Measurements from ENCODE around the gene ARRDC5.
"Not testable (repeated sequence)": the region's sequence is repeated elsewhere in the genome, so short reads cannot be mapped to it uniquely, and the experiment has no call there.

The ARRDC5 gene

DNA sequence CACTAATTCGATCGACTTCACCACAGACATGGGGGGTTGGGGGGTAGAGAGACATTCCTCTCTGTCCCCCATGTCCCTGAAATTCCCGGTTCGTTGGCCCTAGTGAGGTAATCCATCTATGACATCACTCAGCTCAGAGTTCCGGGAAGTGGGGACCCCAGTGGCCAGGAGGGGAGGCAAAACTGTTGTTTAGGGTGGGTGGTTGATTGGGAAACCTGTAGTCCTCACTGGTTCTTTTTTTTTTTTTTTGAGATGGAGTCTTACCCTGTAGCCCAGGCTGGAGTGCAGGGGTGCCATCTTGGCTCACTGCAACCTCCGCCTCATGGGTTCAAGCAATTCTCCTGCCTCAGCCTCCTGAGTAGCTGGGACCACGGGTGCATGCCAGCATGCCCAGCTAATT, at the start of gene ARRDC5:
ARRDC5 (minus strand) TSS at position 101 of the 400 bp plus-strand sequence; CDS start at position 30, 71 bp downstream.
- no peak for DNase-seq

DNA sequence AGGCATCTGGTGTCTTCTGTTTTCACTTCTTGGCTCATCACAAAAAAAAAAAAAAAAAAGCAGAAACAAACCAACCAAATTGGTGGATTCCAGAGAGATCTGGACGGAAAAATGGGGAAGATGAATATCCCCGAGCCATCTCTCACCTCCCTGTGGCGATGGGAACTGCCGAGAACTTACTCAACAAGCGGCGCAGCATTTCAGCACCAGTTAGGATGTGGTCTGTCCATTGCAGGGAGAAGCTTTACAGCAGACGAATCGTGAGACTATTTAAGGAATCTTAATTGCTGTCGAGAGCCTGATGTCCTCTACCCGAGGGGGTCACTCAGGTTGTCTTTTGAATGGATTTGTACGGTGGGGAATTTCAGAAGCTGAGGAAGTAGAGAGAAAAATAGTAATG, 49.0 kb upstream of the ARRDC5 start:
- DNase-seq: no peak

DNA sequence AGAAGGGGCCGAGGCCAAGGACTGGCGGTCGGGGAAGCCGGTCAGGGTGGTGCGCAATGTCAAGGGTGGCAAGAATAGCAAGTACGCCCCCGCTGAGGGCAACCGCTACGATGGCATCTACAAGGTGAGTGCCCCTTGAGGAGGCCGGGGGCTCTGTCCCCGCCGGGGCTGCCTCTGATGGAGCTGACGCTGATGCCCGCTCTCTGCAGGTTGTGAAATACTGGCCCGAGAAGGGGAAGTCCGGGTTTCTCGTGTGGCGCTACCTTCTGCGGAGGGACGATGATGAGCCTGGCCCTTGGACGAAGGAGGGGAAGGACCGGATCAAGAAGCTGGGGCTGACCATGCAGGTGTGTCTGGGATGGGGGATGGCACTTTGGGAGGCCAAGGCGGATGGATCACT, 48.0 kb upstream of the ARRDC5 start:
- not testable (repeated sequence) for DNase-seq

DNA sequence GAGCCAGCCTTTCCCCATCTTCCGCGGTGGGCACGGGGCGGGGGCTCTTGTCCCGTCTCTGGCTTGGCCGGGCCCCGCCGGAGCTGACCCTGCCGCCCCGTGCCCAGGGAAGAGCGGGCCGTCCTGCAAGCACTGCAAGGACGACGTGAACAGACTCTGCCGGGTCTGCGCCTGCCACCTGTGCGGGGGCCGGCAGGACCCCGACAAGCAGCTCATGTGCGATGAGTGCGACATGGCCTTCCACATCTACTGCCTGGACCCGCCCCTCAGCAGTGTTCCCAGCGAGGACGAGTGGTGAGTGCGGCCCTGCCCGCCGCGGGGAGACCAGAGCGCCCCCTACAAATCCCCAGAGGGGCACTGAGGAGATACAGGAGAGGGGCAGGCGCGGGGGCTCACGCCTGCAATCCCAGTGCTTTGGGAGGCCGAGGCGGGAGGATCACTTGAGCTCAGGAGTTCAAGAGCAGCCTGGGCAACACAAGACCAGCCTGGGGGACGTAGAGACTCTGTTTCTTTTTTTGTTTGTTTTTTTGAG, 39.0 kb upstream of the ARRDC5 start:
- DNase-seq: not testable (repeated sequence)

DNA sequence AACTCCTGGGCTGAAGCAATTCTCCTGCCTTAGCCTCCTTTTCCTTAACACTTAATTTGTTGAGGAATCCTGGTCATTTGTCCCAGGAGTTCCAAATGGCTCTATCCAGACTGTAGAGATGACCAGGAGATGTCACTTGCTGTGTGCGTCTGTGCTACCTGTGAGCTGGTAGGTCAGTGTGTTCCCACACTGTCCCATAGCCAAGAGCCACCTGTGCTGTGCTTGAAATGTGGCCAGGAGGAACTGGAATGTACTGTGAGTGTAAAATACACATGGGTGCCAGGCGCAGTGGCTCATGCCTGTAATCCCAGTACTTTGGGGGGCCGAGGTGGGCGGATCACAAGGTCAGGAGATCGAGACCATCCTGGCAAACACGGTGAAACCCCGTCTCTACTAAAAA, 36.8 kb upstream of the ARRDC5 start:
- DNase-seq: no peak

DNA sequence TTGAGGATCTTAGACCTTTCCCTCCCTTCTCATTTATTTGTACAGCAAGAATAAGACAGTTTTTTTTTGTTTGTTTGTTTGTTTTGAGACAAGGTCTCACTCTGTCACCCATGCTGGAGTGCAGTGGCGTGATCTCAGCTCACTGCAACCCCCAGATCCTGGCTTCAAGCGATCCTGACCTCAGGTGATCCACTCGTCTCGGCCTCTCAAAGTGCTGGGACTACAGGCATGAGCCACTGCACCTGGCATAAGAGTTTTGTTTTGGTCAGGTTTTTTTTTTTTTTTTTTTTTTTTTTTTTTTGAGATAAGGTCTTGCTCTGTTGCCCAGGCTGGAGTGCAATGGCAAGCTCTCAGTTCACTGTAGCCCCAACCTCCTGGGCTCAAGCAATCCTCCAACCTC, 35.8 kb upstream of the ARRDC5 start:
- DNase-seq: not testable (repeated sequence)

DNA sequence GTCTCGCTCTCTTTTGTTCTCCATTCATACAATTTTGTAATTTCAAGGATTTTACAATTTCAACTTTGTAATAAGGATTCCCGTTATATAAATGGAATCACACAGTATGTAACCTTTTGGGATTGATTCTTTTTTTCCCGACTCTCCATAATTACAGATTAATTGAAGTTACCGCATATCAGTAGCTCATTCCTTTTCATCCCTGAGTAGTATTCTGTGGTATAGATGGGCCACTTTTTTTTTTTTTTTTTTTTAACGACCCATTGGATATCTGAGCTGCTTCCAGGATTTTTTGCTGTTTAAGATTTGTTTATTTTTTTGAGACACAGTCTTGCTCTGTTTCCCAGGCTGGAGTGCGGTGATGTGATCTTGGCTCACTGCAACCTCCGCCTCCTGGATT, 34.4 kb upstream of the ARRDC5 start:
- DNase-seq: no peak

DNA sequence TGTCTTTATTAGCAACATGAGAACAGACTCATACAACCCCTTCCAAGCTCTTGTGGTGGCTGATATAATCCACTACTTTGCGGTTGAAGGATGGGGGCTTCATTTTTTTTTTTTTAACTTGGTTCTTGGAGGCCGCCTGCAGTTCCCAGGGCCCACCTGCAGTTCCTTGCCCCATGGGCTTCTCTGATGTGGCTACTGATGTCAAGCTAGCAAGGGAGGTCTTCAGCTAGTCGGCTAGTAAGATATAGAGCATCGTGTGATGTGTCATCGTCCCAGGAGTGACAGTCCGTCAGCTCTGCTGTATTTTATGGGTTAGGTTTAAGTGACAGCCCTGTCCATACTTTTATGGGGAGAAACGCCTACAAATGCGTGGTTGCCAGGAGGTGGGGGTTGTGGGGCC, 32.7 kb upstream of the ARRDC5 start:
- no peak for DNase-seq

DNA sequence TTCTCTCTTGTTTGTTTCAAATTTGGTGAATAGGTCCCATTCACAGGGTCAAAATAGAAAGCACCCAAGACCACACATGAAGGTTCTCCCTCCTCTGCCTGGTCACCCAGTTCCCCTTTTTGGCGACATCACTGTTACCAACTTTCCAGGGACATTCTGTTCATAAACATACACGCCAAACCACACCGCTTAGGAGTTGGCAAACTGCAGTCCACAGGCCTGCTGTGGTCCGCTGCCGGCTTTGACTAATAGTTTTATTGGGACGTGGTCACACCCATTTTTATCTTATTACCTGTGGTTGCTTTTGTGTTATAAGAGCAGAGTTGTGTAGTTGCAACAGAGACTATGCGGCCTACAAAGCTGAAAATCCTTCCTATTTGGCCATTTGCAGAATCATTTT, 30.8 kb upstream of the ARRDC5 start:
- no peak for DNase-seq

DNA sequence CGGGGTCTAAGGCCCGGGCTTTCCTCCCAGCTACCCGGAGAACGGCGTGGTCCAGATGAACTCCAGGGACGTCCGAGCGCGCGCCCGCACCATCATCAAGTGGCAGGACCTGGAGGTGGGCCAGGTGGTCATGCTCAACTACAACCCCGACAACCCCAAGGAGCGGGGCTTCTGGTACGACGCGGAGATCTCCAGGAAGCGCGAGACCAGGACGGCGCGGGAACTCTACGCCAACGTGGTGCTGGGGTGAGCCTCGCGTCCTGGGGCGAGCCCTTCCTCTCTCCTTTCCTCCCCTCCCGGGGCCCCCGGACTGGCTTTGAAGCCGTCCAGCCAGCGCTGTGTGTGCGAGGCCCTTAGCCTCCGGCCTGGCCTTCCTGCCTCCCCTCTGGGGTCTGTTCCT, 30.0 kb upstream of the ARRDC5 start:
- DNase-seq: no peak

GRCh38 chr19:4930664-4931063, 28.0 kb upstream of the ARRDC5 start:
- DNase-seq: no peak

GRCh38 chr19:4929186-4929585, 26.5 kb upstream of the ARRDC5 start:
- no peak for DNase-seq

DNA sequence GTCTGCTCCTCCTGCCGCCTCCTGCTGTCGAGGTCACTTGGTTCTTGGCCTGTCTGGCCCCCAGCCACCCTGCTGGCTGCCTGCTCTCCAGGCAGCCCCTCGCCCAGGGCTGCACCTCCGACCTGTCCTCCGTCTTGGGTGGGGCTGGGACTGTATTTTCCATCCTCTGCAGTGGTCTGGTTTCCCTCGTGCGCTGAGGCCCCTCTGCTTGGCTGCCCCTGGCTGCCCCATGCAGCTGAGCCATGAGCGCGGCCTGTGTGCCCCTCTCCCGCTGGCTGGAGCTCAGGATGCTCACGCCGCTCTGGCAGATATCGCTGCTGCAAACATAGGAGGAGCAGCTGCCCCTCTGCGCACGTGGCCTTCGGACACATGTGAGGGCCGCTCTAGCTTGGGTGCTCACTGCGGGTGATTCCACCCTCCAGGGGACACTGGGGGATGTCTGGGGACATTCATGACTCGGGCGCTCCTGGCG, 20.6 kb upstream of the ARRDC5 start:
- no peak for DNase-seq

- no peak for DNase-seq
Observed at GRCh38 chr19:4922530-4923275, 20.0 kb upstream of the ARRDC5 start.

DNA sequence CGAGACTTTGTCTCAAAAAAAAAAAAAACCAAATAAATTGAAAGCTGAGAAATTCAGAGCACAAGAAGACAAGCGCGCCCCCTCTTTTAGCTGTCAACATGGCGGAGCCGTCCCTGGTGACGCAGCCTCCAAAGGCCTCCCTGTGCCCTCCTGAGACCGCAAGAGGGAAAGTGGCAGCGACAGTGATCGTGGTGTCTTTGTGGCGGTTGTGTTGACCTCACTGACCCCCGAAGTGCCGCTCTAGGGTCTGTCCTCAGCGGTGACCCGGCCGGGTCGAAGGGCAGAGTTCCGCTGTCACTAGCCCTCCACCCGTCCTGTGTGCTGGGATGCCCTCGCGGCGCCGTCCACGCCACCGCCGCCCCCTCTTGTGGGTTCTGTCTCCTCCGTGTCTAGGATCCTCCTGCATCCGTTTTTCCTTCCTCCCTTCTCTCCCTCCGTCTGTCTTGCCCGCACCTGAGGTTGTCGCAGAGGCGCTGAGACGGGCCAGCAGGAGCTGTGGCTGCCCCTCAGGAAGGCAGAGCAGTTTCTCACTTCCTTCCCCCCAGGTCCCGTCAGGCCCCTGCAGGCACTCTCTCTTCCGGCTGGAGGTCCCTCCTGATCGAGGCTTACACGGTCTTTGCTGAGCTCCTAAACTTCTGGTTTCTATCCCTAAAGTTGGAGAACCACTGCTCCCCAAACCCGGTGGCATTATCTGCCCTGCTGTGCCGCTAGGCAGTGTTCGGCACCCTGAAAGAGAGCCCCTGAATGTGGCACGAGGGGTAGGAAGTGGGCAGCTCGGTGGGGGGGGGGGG, 13.8 kb upstream of the ARRDC5 start:
- DNase-seq: peak in 1 of 2 experiments; percentile 32

- DNase-seq: peak; percentile 70 to 73
Observed at GRCh38 chr19:4914736-4915501, 12.2 kb upstream of the ARRDC5 start.

- peak in 1 of 2 experiments; percentile 28 for DNase-seq
Observed at GRCh38 chr19:4913996-4914735, 11.5 kb upstream of the ARRDC5 start.

- peak; percentile 66 to 69 for DNase-seq
Observed at GRCh38 chr19:4911786-4912672, 9.3 kb upstream of the ARRDC5 start.

DNA sequence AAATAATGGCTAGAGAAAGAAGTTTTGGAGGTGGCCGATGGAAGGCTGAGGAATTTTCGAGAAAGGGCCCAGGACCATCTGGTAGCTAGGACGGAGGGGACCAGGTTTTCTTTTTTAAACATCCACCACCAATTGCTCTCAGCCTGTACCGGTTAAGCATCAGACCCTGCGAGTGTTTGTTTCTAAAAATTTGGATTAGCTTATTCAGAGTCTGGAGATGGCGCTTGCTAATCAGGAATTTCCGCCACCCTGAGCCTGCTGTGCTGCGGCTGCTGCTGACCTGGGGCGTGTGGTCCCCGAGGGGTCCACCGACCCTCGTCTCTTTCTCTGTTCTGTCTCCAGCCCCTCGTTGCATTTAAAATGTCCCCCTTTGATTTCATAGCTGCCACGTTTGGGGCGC, 8.6 kb upstream of the ARRDC5 start:
- no peak for DNase-seq

- no peak for DNase-seq
Observed at GRCh38 chr19:4910594-4911281, 8.0 kb upstream of the ARRDC5 start.
